Ovary (tissue), 9 donors: ENCODE results near the gene CSAG1. TPM values are rescaled to one million over a fixed set of nuclear protein-coding genes. Genes with fewer than 3 reads are reported as not detected.

Experiments
- polyA plus RNA-seq, 2 donors: library from polyadenylated mRNA; stranded (reverse); fragments of 200-250 nt in 1 of 2; fragments of 350-450 nt in 1 of 2; fragmentation: Illumina TruSeq in 1 of 2; extraction: RNeasy Lipid Tissue Mini Kit (QIAGEN cat#74804) in 1 of 2; gene quantifications; one replicate each; pipeline ENCODE4 v1.2.3, GENCODE V29; 2013 to 2014
- total RNA-seq, 7 donors: library from RNA; depleted of rRNA in 2 of 7; stranded (reverse); fragments of >200 nt in 2 of 7; fragmentation: NEBNext Ultra II Directional in 3 of 7; extraction: Animal tissue kit (Norgen Biotek cat#: 25700) in 3 of 7; gene quantifications; one replicate each; pipeline versions ENCODE4 v1.1.0 to v1.2.4, GENCODE V29; 2016 to 2023
- donor health status: DM: no; HTN: no; CAD: no; lungs with moderate emphysema.
- donor health status: DM: no; HTN: no; CAD: no.
- donor health status: Bipolar disorder and iron deficiency.
- donor health status: DM: yes; HTN: yes; CAD: no.
- donor health status: DM: no; HTN: no; CAD: no.
- donor health status: DM: yes; HTN: yes; CAD: no.

CSAG1 gene
- total and polyA plus RNA-seq, 9 donors = not detected

Other genes starting within 250 kb of the CSAG1 start
- gene GABRQ, start 95.8 kb downstream of the CSAG1 start, total RNA-seq = under 1 TPM in 4 of 7 donors, not detected in 3; 0.05 to 0.23 (median 0.13) TPM
- under 1 TPM in 1 of 2 donors, not detected in 1; 0.03 TPM for gene GABRQ, start 95.8 kb downstream of the CSAG1 start, polyA plus RNA-seq
- under 1 TPM in 1 of 7 donors, not detected in 6; 0.15 TPM for gene MAGEA3, start 34.9 kb downstream of the CSAG1 start, total RNA-seq
- gene MAGEA3, start 34.9 kb downstream of the CSAG1 start, polyA plus RNA-seq = not detected
- not detected for gene CSAG2, start 24.4 kb downstream of the CSAG1 start, total RNA-seq
- not detected for gene CSAG2, start 24.4 kb downstream of the CSAG1 start, polyA plus RNA-seq
- gene MAGEA2B, start 19.1 kb downstream of the CSAG1 start, total RNA-seq = under 1 TPM in 1 of 7 donors, not detected in 6; 0.13 TPM
- gene MAGEA2B, start 19.1 kb downstream of the CSAG1 start, polyA plus RNA-seq = not detected
- gene MAGEA12, start within 50 bp of the CSAG1 start, total RNA-seq = not detected
- gene MAGEA12, start within 50 bp of the CSAG1 start, polyA plus RNA-seq = not detected
- under 1 TPM in 1 of 7 donors, not detected in 6; 0.17 TPM for gene MAGEA2, start 20.1 kb upstream of the CSAG1 start, total RNA-seq
- gene MAGEA2, start 20.1 kb upstream of the CSAG1 start, polyA plus RNA-seq = not detected
- gene CSAG3, start 25.5 kb upstream of the CSAG1 start, total RNA-seq = not detected
- gene CSAG3, start 25.5 kb upstream of the CSAG1 start, polyA plus RNA-seq = not detected
- gene MAGEA6, start 36.0 kb upstream of the CSAG1 start, total RNA-seq = not detected
- not detected for gene MAGEA6, start 36.0 kb upstream of the CSAG1 start, polyA plus RNA-seq
- gene CETN2, start 97.0 kb upstream of the CSAG1 start, total RNA-seq = 10 to 100 TPM; 18.5 to 94.3 (median 48.1) TPM
- 100 to 1,000 TPM in 1 of 2 donors, 10 to 100 TPM in 1; 42.9 to 119 TPM for gene CETN2, start 97.0 kb upstream of the CSAG1 start, polyA plus RNA-seq
- 10 to 100 TPM in 6 of 7 donors, 1 to 10 TPM in 1; 5.0 to 33.8 (median 12.3) TPM for gene NSDHL, start 97.3 kb upstream of the CSAG1 start, total RNA-seq
- 10 to 100 TPM; 11.9 to 48.6 TPM for gene NSDHL, start 97.3 kb upstream of the CSAG1 start, polyA plus RNA-seq
- 10 to 100 TPM in 3 of 7 donors, 1 to 10 TPM in 4; 3.5 to 26.9 (median 10.0) TPM for gene ZNF185, start 164.3 kb upstream of the CSAG1 start, total RNA-seq
- gene ZNF185, start 164.3 kb upstream of the CSAG1 start, polyA plus RNA-seq = 10 to 100 TPM in 1 of 2 donors, 1 to 10 TPM in 1; 4.7 to 28.7 TPM